Heart right ventricle (tissue), 16 donors: ENCODE data around the gene FAM221A. TPM values are rescaled to one million over a fixed set of nuclear protein-coding genes. Genes with fewer than 3 reads are reported as not detected.

Source experiments
- ATAC-seq, 8 donors: fragments of 200-7000 bp; cut with Tn5 transposase; one replicate each; pipeline ENCODE4 v1.9.1; 2020; ENCODE audit warnings: mild to moderate bottlenecking in 8 of 8, moderate library complexity in 8 of 8, moderate number of reproducible peaks in 1 of 8
- DNase-seq, 2 donors: peaks; one replicate each; pipeline ENCODE4 v3.0.0-alpha.2; 2020
- H3K27ac ChIP-seq, 10 donors: fragments of 200-600 bp; sonication (generic) in 2 of 10; one replicate each; pipeline versions ENCODE4 v1.5.0 to v1.8.0; 2020 to 2022; ENCODE audit warnings: mild to moderate bottlenecking in 3 of 10
- H3K27me3 ChIP-seq, 7 donors: fragments of 200-600 bp; one replicate each; pipeline ENCODE4 v1.8.0; 2021 to 2022; ENCODE audit warnings: mild to moderate bottlenecking in 2 of 7
- H3K36me3 ChIP-seq, 9 donors: fragments of 200-600 bp; sonication (generic) in 1 of 9; one replicate each; pipeline versions ENCODE4 v1.5.0 to v1.8.0; 2020 to 2022; ENCODE audit warnings: mild to moderate bottlenecking in 2 of 9
- H3K4me1 ChIP-seq, 9 donors: fragments of 200-600 bp; sonication (generic) in 1 of 9; one replicate each; pipeline versions ENCODE4 v1.5.0 to v1.8.0; 2020 to 2022; ENCODE audit warnings: mild to moderate bottlenecking in 4 of 9
- H3K4me3 ChIP-seq, 10 donors: fragments of 200-600 bp; sonication (generic) in 2 of 10; one replicate each; pipeline versions ENCODE4 v1.5.0 to v1.8.0; 2020 to 2022; ENCODE audit warnings: mild to moderate bottlenecking in 7 of 10, moderate library complexity in 2 of 10
- H3K9me3 ChIP-seq, 11 donors: fragments of 200-600 bp in 10 of 11; sonication (generic) in 2 of 11; one replicate each; pipeline versions ENCODE4 v1.5.0 to v1.8.0; 2013 to 2022; ENCODE audit warnings: mild to moderate bottlenecking in 2 of 11, control low read depth in 1 of 11, moderate library complexity in 1 of 11
- CTCF ChIP-seq, 9 donors: fragments of 200-600 bp; sonication (generic) in 2 of 9; IDR thresholded peaks; one replicate each; pipeline versions ENCODE4 v1.5.0 to v1.8.0; 2021 to 2022; ENCODE audit warnings: antibody characterized with exemption in 9 of 9, mild to moderate bottlenecking in 5 of 9, moderate library complexity in 1 of 9
- WGBS, 2 donors: extraction: QIAGEN DNeasy Blood & Tissue Kit; methylation state at CpG; one replicate each; pipeline ENCODE4 v1.1.7; 2013; ENCODE audit warnings: inconsistent platforms in 1 of 2; 5-methylcytosine and 5-hydroxymethylcytosine counted together
- intact Hi-C, 10 donors: fragments of 100-400 bp; cut with DNase I; formaldehyde crosslinking; loops; one replicate each; pipeline versions ENCODE4 v1.11.1 to v1.14.2; 2022
- polyA plus RNA-seq, 2 donors: library from polyadenylated mRNA; stranded (reverse); fragments of 200-250 nt; gene quantifications; one replicate each; pipeline ENCODE4 v1.2.3, GENCODE V29; 2013
- total RNA-seq, 10 donors: library from RNA; stranded (reverse); fragmentation: NEBNext Ultra II Directional in 3 of 10; extraction: Animal tissue kit (Norgen Biotek cat#: 25700) in 3 of 10; gene quantifications; one replicate each; pipeline versions ENCODE4 v1.2.1 to v1.2.4, GENCODE V29; 2021 to 2023
- donor health status: Arrhythmogenic right ventricular cardiomyopathy.
- donor health status: ischemic (EF 13 %, LVEDD 7.1; RV severe dilation, severe dysfunction).
- donor health status: healthy with polysubstance abuse.
- donor health status: DM: no; HTN: yes; CAD: no.
- donor health status: DM: no; HTN: no; CAD: no.
- donor health status: ischemic (EF 25% LVEDD 6.9; RV normal size, moderate dysfunction).
- donor health status: ischemic (EF 25% LVEDD 5.7; RV mildly dilated, moderate dysfunction).
- donor health status: healthy.
- donor health status: DM: yes; HTN: yes; CAD: no.
- donor health status: Ischemic cardiomyopathy.
- donor health status: ischemic (EF 35%, LVEDD 5.7; RV mildly dilated, moderate dysfunction).
- donor health status: nonischemic (EF 11% LVEDD 7.7; RV severe dilation, severe dysfunction).
- donor health status: DM: yes; HTN: yes; CAD: no.
- donor health status: PGD.
- donor health status: ischemic (EF 29% LVEDD 5.4; RV normal size, mild dysfunction).
- donor health status: nonischemic (EF 23%, LVEDD 6.1; RV moderate dilation, normal function).

Gene FAM221A
- total and polyA plus RNA-seq, 12 donors, result 1.4 to 6.8 (median 4.2) TPM

GRCh38 chr7:23662124-23662983 lies 17.6 kb upstream of the FAM221A start:
- H3K27ac ChIP-seq, result no peak overlapping the region
- intact Hi-C loops, result no loop called here
- 73 to 74% methylated on average over 8 of the region's 8 CpGs for WGBS, 2 donors
- peaks cover 0 to 4% (median 0%) of the 10 kb centered on the region in 9 donors for H3K4me1 ChIP-seq
- no peak overlapping the region for H3K4me3 ChIP-seq
- H3K9me3 ChIP-seq, result peaks cover 0 to 23% (median 0%) of the 10 kb centered on the region in 11 donors
- H3K27me3 ChIP-seq, result no peaks in the 10 kb centered on the region
- ATAC-seq (no peak), DNase-seq (no peak)
- H3K36me3 ChIP-seq, result no peaks in the 10 kb centered on the region
- no peak for TF ChIP-seq CTCF (IDR thresholded peaks at IDR 0.05)

- H3K27ac ChIP-seq, result no peak overlapping the region
- 84 to 88% methylated on average over 2 of the region's 2 CpGs for WGBS, 2 donors
- intact Hi-C loops, result no loop called here
- no peak overlapping the region for H3K4me3 ChIP-seq
- no peaks in the 10 kb centered on the region for H3K36me3 ChIP-seq
- no peaks in the 10 kb centered on the region for H3K27me3 ChIP-seq
- TF ChIP-seq CTCF (IDR thresholded peaks at IDR 0.05), result no peak
- H3K4me1 ChIP-seq, result peaks cover 0 to 4% (median 0%) of the 10 kb centered on the region in 9 donors
- no peak for DNase-seq
- ATAC-seq, result no peak
- peaks cover 0 to 22% (median 0%) of the 10 kb centered on the region in 11 donors for H3K9me3 ChIP-seq
These were observed 17.1 kb upstream of the FAM221A start for GRCh38 chr7:23662984-23663313.

- Histone ChIP-seq H3K27ac (no peak overlapping the region), H3K4me3 (no peak overlapping the region), H3K9me3 (peaks cover 0 to 10% (median 0%) of the 10 kb centered on the region in 11 donors), H3K36me3 (no peaks in the 10 kb centered on the region), H3K4me1 (peaks cover 0 to 4% (median 0%) of the 10 kb centered on the region in 9 donors), H3K27me3 (no peaks in the 10 kb centered on the region)
- TF ChIP-seq CTCF (IDR thresholded peaks at IDR 0.05), result no peak
- intact Hi-C loops, result no loop called here
- no peak for ATAC-seq
- DNase-seq, result no peak
These were observed 15.9 kb upstream of the FAM221A start for GRCh38 chr7:23664122-23664521.

- DNase-seq (no peak), ATAC-seq (no peak)
- Histone ChIP-seq H3K36me3 (no peaks in the 10 kb centered on the region), H3K27me3 (no peaks in the 10 kb centered on the region), H3K4me3 (no peak overlapping the region), H3K27ac (no peak overlapping the region), H3K4me1 (no peaks in the 10 kb centered on the region), H3K9me3 (peaks cover 0 to 6% (median 0%) of the 10 kb centered on the region in 11 donors)
- intact Hi-C loops, result no loop called here
- no peak for TF ChIP-seq CTCF (IDR thresholded peaks at IDR 0.05)
- WGBS, 2 donors, result 70 to 80% methylated on average over 3 of the region's 3 CpGs
These were observed 8.0 kb upstream of the FAM221A start for GRCh38 chr7:23672033-23672432.
